ENCODE data around the gene RAP1GAP.

The RAP1GAP gene

DNA sequence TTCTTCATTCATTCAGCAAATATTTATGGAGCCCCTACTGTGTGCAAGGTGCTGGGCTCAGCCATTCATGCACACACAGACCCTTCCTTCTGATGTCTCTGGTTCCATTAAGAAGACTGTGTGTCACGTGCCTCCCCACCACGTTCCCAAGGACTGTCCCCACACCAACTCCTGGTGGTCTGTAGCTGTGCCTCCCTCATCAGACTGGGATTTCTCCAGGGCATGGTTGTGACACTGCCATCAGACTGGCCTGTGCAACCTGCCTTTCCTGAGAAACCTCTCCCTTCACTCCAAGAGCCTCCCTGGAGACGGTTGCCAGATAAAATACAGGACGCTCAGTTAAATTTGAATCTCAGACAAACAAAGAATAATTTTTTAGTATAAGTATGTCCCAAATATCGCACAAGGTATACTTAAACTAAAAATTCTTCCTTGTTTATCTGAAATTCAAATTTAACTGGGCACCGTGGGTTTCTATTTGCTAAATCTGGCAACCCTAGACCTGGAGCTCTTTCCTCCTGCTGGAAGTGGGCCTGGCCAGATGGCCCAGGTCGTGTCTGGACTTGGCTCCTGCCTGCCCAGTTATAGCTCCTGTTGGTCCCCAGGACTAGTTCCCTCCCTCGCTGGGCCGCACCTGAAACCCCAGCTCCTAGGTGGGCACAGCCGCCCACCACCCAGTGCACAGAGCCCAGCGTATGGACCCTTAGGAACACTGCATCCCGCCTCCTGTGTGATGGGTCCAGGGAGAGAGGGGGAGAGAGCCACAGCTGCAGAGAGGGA lies 76.9 kb downstream of the RAP1GAP start:
- Histone ChIP-seq H3K4me2 (ENCODE audit: low read length) (no peak overlapping the region), H3K4me1 (ENCODE audit: control insufficient read depth, low read depth, low read length) (no peaks in the 10 kb centered on the region), H2BK15ac (replicated peaks; ENCODE audit: low read depth) (no peak overlapping the region), H3K9ac (ENCODE audit: low read length) (no peak overlapping the region), H3K79me2 (ENCODE audit: control insufficient read depth, insufficient read depth, low read length) (no peaks in the 10 kb centered on the region), H3K4ac (ENCODE audit: low read depth, low read length) (no peak overlapping the region), H3K4me3 (ENCODE audit: low read length) (no peak overlapping the region), H4K8ac (ENCODE audit: low read depth, low read length) (no peak overlapping the region), H3K36me3 (ENCODE audit: control insufficient read depth, insufficient read depth, low read length) (no peaks in the 10 kb centered on the region), H3K27ac (ENCODE audit: low read depth, low read length) (no peak overlapping the region), H3K79me1 (ENCODE audit: low read length) (no peaks in the 10 kb centered on the region), H4K5ac (ENCODE audit: low read length) (no peak overlapping the region), H2AK5ac (ENCODE audit: low read length) (no peak overlapping the region), H3K56ac (ENCODE audit: low read length) (no peak overlapping the region), H2BK120ac (ENCODE audit: low read depth, low read length) (no peak overlapping the region), H3K23ac (ENCODE audit: low read length) (no peak overlapping the region), H2BK5ac (ENCODE audit: low read length) (no peak overlapping the region), H3K27me3 (ENCODE audit: insufficient read depth, low read length, poor library complexity) (no peaks in the 10 kb centered on the region), H3K18ac (ENCODE audit: low read length) (no peak overlapping the region)
- DNase-seq: no peak
- no CpG with 5 or more reads among the region's 12 CpGs for WGBS (ENCODE audit: extremely low coverage, insufficient coverage, low lambda C conversion rate)

DNA sequence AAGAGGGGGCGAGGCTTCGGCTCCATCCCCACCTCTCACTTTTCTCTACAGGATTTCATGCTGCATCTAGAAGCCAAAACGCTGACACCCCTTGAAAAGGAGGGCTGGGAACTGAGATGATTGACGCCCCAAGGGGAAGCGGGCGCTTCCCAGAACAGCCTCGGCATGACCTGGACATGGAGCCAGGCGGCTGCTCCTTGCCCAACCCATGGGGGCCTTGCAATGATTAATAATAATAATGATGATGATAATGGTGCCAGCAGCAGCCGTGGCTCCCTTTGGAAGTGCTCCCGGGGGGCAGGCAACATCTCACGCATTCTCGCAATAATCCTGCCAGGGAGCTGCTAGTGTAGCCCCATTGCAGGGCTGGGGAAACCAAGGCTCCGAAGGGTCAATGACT lies 78.2 kb downstream of the RAP1GAP start:
- peaks cover 3% of the 10 kb centered on the region for H3K4me1 ChIP-seq (ENCODE audit: control insufficient read depth, low read depth, low read length)
- no peaks in the 10 kb centered on the region for H3K79me2 ChIP-seq (ENCODE audit: control insufficient read depth, insufficient read depth, low read length)
- no peak overlapping the region for H2BK5ac ChIP-seq (ENCODE audit: low read length)
- no peak overlapping the region for H3K18ac ChIP-seq (ENCODE audit: low read length)
- no peak overlapping the region for H3K4me2 ChIP-seq (ENCODE audit: low read length)
- H3K27ac ChIP-seq (ENCODE audit: low read depth, low read length): no peak overlapping the region
- H4K5ac ChIP-seq (ENCODE audit: low read length): no peak overlapping the region
- no peaks in the 10 kb centered on the region for H3K36me3 ChIP-seq (ENCODE audit: control insufficient read depth, insufficient read depth, low read length)
- H3K79me1 ChIP-seq (ENCODE audit: low read length): no peaks in the 10 kb centered on the region
- H3K4ac ChIP-seq (ENCODE audit: low read depth, low read length): no peak overlapping the region
- H3K23ac ChIP-seq (ENCODE audit: low read length): no peak overlapping the region
- H3K9ac ChIP-seq (ENCODE audit: low read length): no peak overlapping the region
- no peak overlapping the region for H3K4me3 ChIP-seq (ENCODE audit: low read length)
- WGBS (ENCODE audit: extremely low coverage, insufficient coverage, low lambda C conversion rate): no CpG with 5 or more reads among the region's 13 CpGs
- H2BK15ac ChIP-seq (replicated peaks; ENCODE audit: low read depth): no peak overlapping the region
- no peak for DNase-seq
- H2BK120ac ChIP-seq (ENCODE audit: low read depth, low read length): no peak overlapping the region
- no peak overlapping the region for H3K56ac ChIP-seq (ENCODE audit: low read length)
- H2AK5ac ChIP-seq (ENCODE audit: low read length): no peak overlapping the region
- H3K27me3 ChIP-seq (ENCODE audit: insufficient read depth, low read length, poor library complexity): no peaks in the 10 kb centered on the region
- H4K8ac ChIP-seq (ENCODE audit: low read depth, low read length): no peak overlapping the region

DNA sequence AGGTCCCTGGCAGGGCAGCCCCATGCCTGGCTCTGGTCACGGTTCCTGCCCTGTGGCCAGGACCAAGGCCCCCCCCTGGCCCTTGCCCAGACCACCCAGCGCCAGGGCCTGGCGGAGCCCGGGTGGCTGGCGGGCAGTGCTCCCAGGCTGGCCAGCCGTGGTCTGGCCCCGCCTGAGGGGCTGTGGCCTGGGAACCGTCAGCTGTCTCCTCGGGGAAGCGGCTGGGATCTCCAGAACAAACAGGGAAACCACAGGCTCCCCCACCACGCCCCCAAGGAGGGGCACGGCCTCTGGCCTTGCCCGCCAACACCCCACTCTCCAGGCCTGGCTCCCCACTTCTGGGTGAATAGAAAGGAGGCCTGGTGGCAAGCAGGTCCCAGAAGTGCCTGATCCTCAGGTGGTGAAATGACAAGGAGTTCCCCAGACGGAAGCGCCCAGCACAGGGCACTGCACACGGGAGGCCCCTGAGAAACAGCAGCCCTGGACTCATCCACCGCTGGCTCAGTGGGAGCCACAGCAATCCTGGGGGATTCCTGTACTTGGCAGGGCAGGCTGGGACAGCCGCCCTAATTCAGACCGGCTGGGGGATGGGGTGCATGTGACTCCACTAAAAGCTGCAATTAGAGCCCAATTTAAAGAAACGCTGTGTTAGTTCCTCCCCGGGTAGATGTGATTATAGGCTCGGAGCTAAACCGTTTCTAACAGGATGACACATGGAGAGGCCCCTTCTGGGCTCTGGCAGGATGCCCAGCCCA lies 78.9 kb downstream of the RAP1GAP start:
- H3K9ac ChIP-seq (ENCODE audit: low read length): no peak overlapping the region
- H4K5ac ChIP-seq (ENCODE audit: low read length): no peak overlapping the region
- no CpG with 5 or more reads among the region's 23 CpGs for WGBS (ENCODE audit: extremely low coverage, insufficient coverage, low lambda C conversion rate)
- H3K27ac ChIP-seq (ENCODE audit: low read depth, low read length): no peak overlapping the region
- no peaks in the 10 kb centered on the region for H3K36me3 ChIP-seq (ENCODE audit: control insufficient read depth, insufficient read depth, low read length)
- no peak overlapping the region for H3K56ac ChIP-seq (ENCODE audit: low read length)
- H4K8ac ChIP-seq (ENCODE audit: low read depth, low read length): no peak overlapping the region
- H3K18ac ChIP-seq (ENCODE audit: low read length): no peak overlapping the region
- H3K79me1 ChIP-seq (ENCODE audit: low read length): no peaks in the 10 kb centered on the region
- H3K23ac ChIP-seq (ENCODE audit: low read length): no peak overlapping the region
- H3K4ac ChIP-seq (ENCODE audit: low read depth, low read length): no peak overlapping the region
- H3K4me2 ChIP-seq (ENCODE audit: low read length): no peak overlapping the region
- no peak overlapping the region for H2BK15ac ChIP-seq (replicated peaks; ENCODE audit: low read depth)
- H2BK5ac ChIP-seq (ENCODE audit: low read length): no peak overlapping the region
- no peak overlapping the region for H2AK5ac ChIP-seq (ENCODE audit: low read length)
- DNase-seq: no peak
- H3K27me3 ChIP-seq (ENCODE audit: insufficient read depth, low read length, poor library complexity): no peaks in the 10 kb centered on the region
- no peak overlapping the region for H3K4me3 ChIP-seq (ENCODE audit: low read length)
- no peak overlapping the region for H2BK120ac ChIP-seq (ENCODE audit: low read depth, low read length)
- peaks cover 3% of the 10 kb centered on the region for H3K4me1 ChIP-seq (ENCODE audit: control insufficient read depth, low read depth, low read length)
- no peaks in the 10 kb centered on the region for H3K79me2 ChIP-seq (ENCODE audit: control insufficient read depth, insufficient read depth, low read length)

DNA sequence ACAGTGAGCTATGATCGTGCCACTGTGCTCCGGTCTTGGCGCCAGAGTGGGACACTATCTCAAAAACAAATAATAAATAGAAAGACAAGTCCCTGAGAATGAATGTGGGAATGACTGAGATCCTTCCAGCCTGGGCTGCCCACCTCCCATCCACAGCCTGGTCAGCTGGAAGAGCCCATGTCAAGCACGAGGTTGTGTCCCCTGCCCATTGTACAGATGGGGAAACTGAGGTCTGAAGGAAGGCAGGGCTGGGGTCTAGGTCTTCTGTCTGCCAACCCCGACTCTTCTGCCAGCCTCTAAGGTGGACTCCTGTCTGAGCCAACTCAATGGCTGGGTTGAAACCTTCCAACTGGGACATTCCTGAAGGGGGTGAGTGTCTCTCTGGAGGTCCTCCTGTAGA lies 79.5 kb downstream of the RAP1GAP start:
- no CpG with 5 or more reads among the region's 5 CpGs for WGBS (ENCODE audit: extremely low coverage, insufficient coverage, low lambda C conversion rate)
- Histone ChIP-seq H4K8ac (ENCODE audit: low read depth, low read length) (no peak overlapping the region), H3K23ac (ENCODE audit: low read length) (no peak overlapping the region), H3K36me3 (ENCODE audit: control insufficient read depth, insufficient read depth, low read length) (no peaks in the 10 kb centered on the region), H3K4me2 (ENCODE audit: low read length) (no peak overlapping the region), H2BK120ac (ENCODE audit: low read depth, low read length) (no peak overlapping the region), H3K27me3 (ENCODE audit: insufficient read depth, low read length, poor library complexity) (no peaks in the 10 kb centered on the region), H3K18ac (ENCODE audit: low read length) (no peak overlapping the region), H3K79me1 (ENCODE audit: low read length) (no peaks in the 10 kb centered on the region), H3K27ac (ENCODE audit: low read depth, low read length) (no peak overlapping the region), H3K4me1 (ENCODE audit: control insufficient read depth, low read depth, low read length) (peaks cover 3% of the 10 kb centered on the region), H4K5ac (ENCODE audit: low read length) (no peak overlapping the region), H3K4me3 (ENCODE audit: low read length) (no peak overlapping the region), H3K9ac (ENCODE audit: low read length) (no peak overlapping the region), H3K56ac (ENCODE audit: low read length) (no peak overlapping the region), H3K4ac (ENCODE audit: low read depth, low read length) (no peak overlapping the region), H3K79me2 (ENCODE audit: control insufficient read depth, insufficient read depth, low read length) (no peaks in the 10 kb centered on the region), H2BK15ac (replicated peaks; ENCODE audit: low read depth) (no peak overlapping the region), H2BK5ac (ENCODE audit: low read length) (no peak overlapping the region), H2AK5ac (ENCODE audit: low read length) (no peak overlapping the region)
- DNase-seq: no peak

DNA sequence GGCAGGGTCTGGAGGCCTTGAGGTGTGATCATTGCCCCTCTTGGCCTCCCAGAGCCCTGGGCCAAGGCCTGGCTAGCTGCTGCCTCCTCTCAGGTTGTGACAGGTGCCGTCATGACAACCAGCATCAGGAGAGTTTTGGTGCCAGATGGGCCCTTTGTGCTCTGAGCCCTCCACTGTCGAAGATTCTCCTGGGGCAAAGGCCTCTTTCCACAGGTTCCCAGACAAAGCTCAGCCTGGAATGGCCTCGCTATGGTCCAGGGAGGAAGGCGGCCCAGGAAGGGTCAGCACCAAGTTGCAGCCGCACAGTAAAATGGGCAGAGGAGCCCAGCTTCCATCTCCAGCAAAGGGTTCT lies 81.6 kb downstream of the RAP1GAP start:
- H3K4ac ChIP-seq (ENCODE audit: low read depth, low read length): no peak overlapping the region
- H3K27ac ChIP-seq (ENCODE audit: low read depth, low read length): no peak overlapping the region
- H3K18ac ChIP-seq (ENCODE audit: low read length): no peak overlapping the region
- no peak overlapping the region for H3K23ac ChIP-seq (ENCODE audit: low read length)
- H3K4me2 ChIP-seq (ENCODE audit: low read length): no peak overlapping the region
- H4K8ac ChIP-seq (ENCODE audit: low read depth, low read length): no peak overlapping the region
- H3K36me3 ChIP-seq (ENCODE audit: control insufficient read depth, insufficient read depth, low read length): no peaks in the 10 kb centered on the region
- no peak for DNase-seq
- no peak overlapping the region for H3K9ac ChIP-seq (ENCODE audit: low read length)
- no peak overlapping the region for H4K5ac ChIP-seq (ENCODE audit: low read length)
- H2BK15ac ChIP-seq (replicated peaks; ENCODE audit: low read depth): no peak overlapping the region
- no peak overlapping the region for H2AK5ac ChIP-seq (ENCODE audit: low read length)
- no peak overlapping the region for H2BK5ac ChIP-seq (ENCODE audit: low read length)
- no peak overlapping the region for H2BK120ac ChIP-seq (ENCODE audit: low read depth, low read length)
- H3K79me2 ChIP-seq (ENCODE audit: control insufficient read depth, insufficient read depth, low read length): no peaks in the 10 kb centered on the region
- WGBS (ENCODE audit: extremely low coverage, insufficient coverage, low lambda C conversion rate): no CpG with 5 or more reads among the region's 5 CpGs
- no peak overlapping the region for H3K56ac ChIP-seq (ENCODE audit: low read length)
- no peaks in the 10 kb centered on the region for H3K27me3 ChIP-seq (ENCODE audit: insufficient read depth, low read length, poor library complexity)
- no peak overlapping the region for H3K4me3 ChIP-seq (ENCODE audit: low read length)
- peaks cover 3% of the 10 kb centered on the region for H3K4me1 ChIP-seq (ENCODE audit: control insufficient read depth, low read depth, low read length)
- H3K79me1 ChIP-seq (ENCODE audit: low read length): no peaks in the 10 kb centered on the region
